Measurements from ENCODE around the gene SLC27A1. TPM values are rescaled to one million over a fixed set of nuclear protein-coding genes. Genes with fewer than 3 reads are reported as not detected.

Gene SLC27A1
- total RNA-seq, result 10 to 100 TPM; 32.6 to 70.3 (median 52.7) TPM
- polyA plus RNA-seq, result 10 to 100 TPM; 22.1 to 47.6 TPM
- long read RNA-seq, donor 1, partial matches to known transcripts, result 7 of 31 reads
- long read RNA-seq, donor 1, other reads (novel, unspliced or antisense), result 24 of 31 reads
- long read RNA-seq, donor 2, partial matches to known transcripts, result 9 of 39 reads
- long read RNA-seq, donor 2, other reads (novel, unspliced or antisense), result 29 of 39 reads
- long read RNA-seq, donor 3, transcript SLC27A1-201 (12 exons, 3,594 nt), result major isoform, 5 of 29 reads
- long read RNA-seq, donor 3, partial matches to known transcripts, result 3 of 29 reads
- long read RNA-seq, donor 3, other reads (novel, unspliced or antisense), result 21 of 29 reads

DNA sequence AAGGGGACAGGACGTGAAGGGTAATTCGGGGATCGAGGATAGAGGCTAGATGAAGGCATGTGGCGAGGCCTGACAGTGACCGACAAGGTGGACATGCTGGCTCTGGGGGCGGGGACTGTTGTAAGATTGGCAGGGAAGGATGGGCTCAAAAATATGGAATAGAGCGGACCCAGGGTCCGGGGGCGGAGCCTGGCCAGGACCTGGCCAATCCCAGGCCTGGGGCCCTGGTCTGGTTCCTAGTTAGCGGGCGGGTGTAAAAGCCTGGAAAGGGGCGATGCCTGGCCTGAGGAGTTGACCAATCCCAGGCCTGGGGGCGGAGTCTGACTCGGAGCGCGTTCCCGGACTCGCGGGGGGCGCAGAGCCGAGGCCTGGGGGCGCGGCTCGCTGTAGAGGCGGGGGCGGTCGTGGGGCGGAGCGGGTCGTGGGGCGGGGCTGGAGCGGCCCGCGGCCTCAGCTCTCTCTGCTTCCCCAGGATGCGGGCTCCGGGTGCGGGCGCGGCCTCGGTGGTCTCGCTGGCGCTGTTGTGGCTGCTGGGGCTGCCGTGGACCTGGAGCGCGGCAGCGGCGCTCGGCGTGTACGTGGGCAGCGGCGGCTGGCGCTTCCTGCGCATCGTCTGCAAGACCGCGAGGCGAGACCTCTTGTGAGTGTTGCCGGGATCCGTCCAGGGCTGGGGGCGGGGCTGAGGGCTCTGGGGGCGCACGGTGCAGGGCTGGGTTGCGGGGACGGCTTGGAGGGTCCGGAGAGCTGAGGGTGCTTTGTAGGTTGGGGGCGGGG is at the start of gene SLC27A1:
SLC27A1 (plus strand) TSS at position 457 of the 774 bp plus-strand sequence; CDS start at position 474, 17 bp downstream.
- peak in 1 of 2 donors; percentile 33 for TF ChIP-seq POLR2A (IDR thresholded peaks at IDR 0.05)
- TF ChIP-seq, protein P1, sequence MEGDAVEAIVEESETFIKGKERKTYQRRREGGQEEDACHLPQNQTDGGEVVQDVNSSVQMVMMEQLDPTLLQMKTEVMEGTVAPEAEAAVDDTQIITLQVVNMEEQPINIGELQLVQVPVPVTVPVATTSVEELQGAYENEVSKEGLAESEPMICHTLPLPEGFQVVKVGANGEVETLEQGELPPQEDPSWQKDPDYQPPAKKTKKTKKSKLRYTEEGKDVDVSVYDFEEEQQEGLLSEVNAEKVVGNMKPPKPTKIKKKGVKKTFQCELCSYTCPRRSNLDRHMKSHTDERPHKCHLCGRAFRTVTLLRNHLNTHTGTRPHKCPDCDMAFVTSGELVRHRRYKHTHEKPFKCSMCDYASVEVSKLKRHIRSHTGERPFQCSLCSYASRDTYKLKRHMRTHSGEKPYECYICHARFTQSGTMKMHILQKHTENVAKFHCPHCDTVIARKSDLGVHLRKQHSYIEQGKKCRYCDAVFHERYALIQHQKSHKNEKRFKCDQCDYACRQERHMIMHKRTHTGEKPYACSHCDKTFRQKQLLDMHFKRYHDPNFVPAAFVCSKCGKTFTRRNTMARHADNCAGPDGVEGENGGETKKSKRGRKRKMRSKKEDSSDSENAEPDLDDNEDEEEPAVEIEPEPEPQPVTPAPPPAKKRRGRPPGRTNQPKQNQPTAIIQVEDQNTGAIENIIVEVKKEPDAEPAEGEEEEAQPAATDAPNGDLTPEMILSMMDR (IDR thresholded peaks at IDR 0.05), result no peak
- H3K27ac ChIP-seq, result peak within 1 kb of the TSS; percentile 78 to 98 (median 95)
- H3K4me1 ChIP-seq, result peaks cover 0 to 56% (median 17%) of the 10 kb centered on the region in 12 donors
- peak within 1 kb of the TSS; percentile 62 to 97 (median 86) for H3K4me3 ChIP-seq
- peaks cover 0 to 11% (median 0%) of the 10 kb centered on the region in 9 donors for H3K36me3 ChIP-seq
- no peaks in the 10 kb centered on the region for H3K9me3 ChIP-seq
- 0 to 1% (median 0%) methylated on average over 18 to 67 of the region's 67 CpGs for WGBS, 4 donors
- DNase-seq (peak; percentile 98 to 100 (median 99)), ATAC-seq (peak; percentile 84 to 93 (median 90))
- H3K27me3 ChIP-seq, result no peaks in the 10 kb centered on the region
- intact Hi-C loops (cut with DNase I), result loop anchor here in 2 of 10 donors (1.0 to 10.0 kb wide), 2 partner anchors 42 to 85 kb away; partner anchors contain the start of gene COLGALT1 (in 1 of the 2)

DNA sequence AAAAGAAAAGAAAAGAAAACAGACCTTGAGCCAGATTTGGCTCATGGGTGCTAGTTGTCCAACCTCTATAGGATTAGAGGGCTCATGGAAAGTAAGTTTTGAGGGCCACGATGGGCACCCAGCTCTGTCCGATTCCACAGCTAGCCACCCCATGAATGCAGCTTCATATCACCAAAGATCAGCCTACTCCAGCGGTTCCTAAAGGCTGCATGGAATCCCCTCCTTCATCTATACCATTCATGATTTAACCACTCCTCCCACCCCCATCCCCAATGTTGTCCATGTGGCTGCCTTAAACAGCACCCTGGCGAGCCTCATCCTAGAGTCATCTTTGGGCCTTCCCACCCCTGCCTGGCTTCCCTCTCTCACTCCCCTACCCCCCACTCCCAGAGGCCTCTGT is 48.4 kb upstream of the SLC27A1 start:
- TF ChIP-seq POLR2A (IDR thresholded peaks at IDR 0.05), result no peak
- TF ChIP-seq, protein P1 (IDR thresholded peaks at IDR 0.05), result no peak
- Histone ChIP-seq H3K9me3 (no peaks in the 10 kb centered on the region), H3K27me3 (no peaks in the 10 kb centered on the region), H3K27ac (no peak overlapping the region), H3K36me3 (peaks cover 0 to 11% (median 0%) of the 10 kb centered on the region in 9 donors), H3K4me3 (no peak overlapping the region), H3K4me1 (peaks cover 0 to 23% (median 10%) of the 10 kb centered on the region in 12 donors)
- no peak for DNase-seq
- 95 to 99% (median 97%) methylated on average over 4 of the region's 4 CpGs for whole genome bisulfite sequencing, 4 donors
- intact Hi-C loops (cut with DNase I), result loop anchor here in 1 of 10 donors (5.0 kb wide), 1 partner anchor 40 kb away; the partner anchor contains the start of gene NXNL1
- no peak for ATAC-seq

- TF ChIP-seq, protein P1 (IDR thresholded peaks at IDR 0.05), result no peak
- no peak for TF ChIP-seq POLR2A (IDR thresholded peaks at IDR 0.05)
- WGBS, 4 donors, result 90 to 95% (median 94%) methylated on average over 16 to 20 of the region's 20 CpGs
- intact Hi-C loops (cut with DNase I), result loop anchor here in 1 of 10 donors (5.0 kb wide), 1 partner anchor 39 kb away; the partner anchor contains the start of gene NXNL1
Measured at GRCh38 chr19:17423429-17424208, 46.7 kb upstream of the SLC27A1 start.

More at GRCh38 chr19:17423429-17424208, 46.7 kb upstream of the SLC27A1 start:
- no peak for DNase-seq
- Histone ChIP-seq H3K27me3 (no peaks in the 10 kb centered on the region), H3K4me1 (peaks cover 0 to 23% (median 10%) of the 10 kb centered on the region in 12 donors), H3K36me3 (peaks cover 0 to 11% (median 0%) of the 10 kb centered on the region in 9 donors), H3K27ac (no peak overlapping the region), H3K4me3 (no peak overlapping the region), H3K9me3 (no peaks in the 10 kb centered on the region)
- ATAC-seq, result no peak
